K562 (cell line): ENCODE results near the gene FAM149B1. TPM values are rescaled to one million over a fixed set of nuclear protein-coding genes. Genes with fewer than 3 reads are reported as not detected.

ENCODE experiments used
- CEBPB ChIP-seq: fragments of 450-650 bp; IDR thresholded peaks from 2 replicates; pipeline ENCODE4 v1.6.1; 2016; ENCODE audit warnings: missing genetic modification characterization, missing compliant biosample characterization
- CREM ChIP-seq: IDR thresholded peaks from 2 replicates; pipeline ENCODE4 v1.6.1; 2014; ENCODE audit warnings: antibody characterized with exemption, low read depth
- CXXC5 ChIP-seq: fragments of 250-450 bp; sonication (Bioruptor Pico); IDR thresholded peaks from 2 replicates; pipeline ENCODE4 v1.8.0; 2022; ENCODE audit warnings: inconsistent platforms, mild to moderate bottlenecking, moderate library complexity
- FOXP1 ChIP-seq: sonication (generic); formaldehyde crosslinking; IDR thresholded peaks from 2 replicates; pipeline ENCODE4 v1.8.0; 2022; ENCODE audit warnings: mild to moderate bottlenecking, missing genetic modification reagents
- HIVEP1 ChIP-seq: fragments of 250-450 bp; sonication (Bioruptor Pico); IDR thresholded peaks from 2 replicates; pipeline ENCODE4 v1.4.0; 2020; ENCODE audit warnings: mild to moderate bottlenecking
- KLF16 ChIP-seq: IDR thresholded peaks from 2 replicates; pipeline ENCODE4 v1.6.1; 2016; ENCODE audit warnings: antibody characterized with exemption
- TAF9B ChIP-seq: fragments of 450-650 bp; IDR thresholded peaks from 2 replicates; pipeline ENCODE4 v1.6.1; 2018; ENCODE audit warnings: mild to moderate bottlenecking; ENCODE audit not compliant: partially characterized antibody
- XRCC5 ChIP-seq: fragments of 200-400 bp; formaldehyde crosslinking; IDR thresholded peaks from 2 replicates; pipeline ENCODE4 v1.6.1; 2017; ENCODE audit warnings: low read depth, mild to moderate bottlenecking, low read length
- ZBTB17 ChIP-seq: fragments of 450-650 bp; formaldehyde crosslinking; IDR thresholded peaks from 2 replicates; pipeline ENCODE4 v1.4.0; 2020; ENCODE audit warnings: mild to moderate bottlenecking
- polyA plus RNA-seq, 8 experiments: library from polyadenylated mRNA; depleted of rRNA in 4 of 8; stranded (reverse) in 5 of 8; unstranded in 3 of 8; fragments of >200 nt; fragmentation: Nextera tagmentation in 2 of 8; fragmentation: Illumina TruSeq in 1 of 8; extraction: Ambion mirVana in 2 of 8; extraction: Trizol in 1 of 8; gene quantifications; 2 replicates each; pipeline versions ENCODE4 v1.2.1 to v1.2.3, GENCODE V29; 2011 to 2014; ENCODE audit warnings: inconsistent platforms in 1 of 8, missing spikeins in 1 of 8
- total RNA-seq, 7 experiments: library from RNA; depleted of rRNA in 6 of 7; stranded (reverse); fragments of >200 nt in 6 of 7; fragmentation: Illumina TruSeq in 2 of 7; extraction: Trizol in 2 of 7; gene quantifications; 2 replicates each; pipeline versions ENCODE4 v1.2.1 to v1.2.3, GENCODE V29; 2011 to 2021; ENCODE audit warnings: low replicate concordance in 1 of 7
- TF ChIP-seq, protein P1 (sequence below): fragments of 450-650 bp; formaldehyde crosslinking; IDR thresholded peaks from 2 replicates; pipeline ENCODE4 v1.4.0; 2022; ENCODE audit warnings: mild to moderate bottlenecking, moderate library complexity
- TF ChIP-seq, protein P2 (sequence below): sonication (generic); formaldehyde crosslinking; IDR thresholded peaks from 2 replicates; pipeline ENCODE4 v1.8.1; 2023; ENCODE audit warnings: missing genetic modification reagents, mild to moderate bottlenecking, borderline replicate concordance
- TF ChIP-seq, protein P3 (sequence below): fragments of 450-650 bp; IDR thresholded peaks from 2 replicates; pipeline ENCODE4 v1.6.1; 2017; ENCODE audit warnings: antibody characterized with exemption, mild to moderate bottlenecking

FAM149B1 gene
- total and polyA plus RNA-seq, 9 of the 15 experiments (the other 6 are each of a cell fraction or from before 2014, with no cell fraction given) = 4.2 to 18.5 (median 9.3) TPM

DNA sequence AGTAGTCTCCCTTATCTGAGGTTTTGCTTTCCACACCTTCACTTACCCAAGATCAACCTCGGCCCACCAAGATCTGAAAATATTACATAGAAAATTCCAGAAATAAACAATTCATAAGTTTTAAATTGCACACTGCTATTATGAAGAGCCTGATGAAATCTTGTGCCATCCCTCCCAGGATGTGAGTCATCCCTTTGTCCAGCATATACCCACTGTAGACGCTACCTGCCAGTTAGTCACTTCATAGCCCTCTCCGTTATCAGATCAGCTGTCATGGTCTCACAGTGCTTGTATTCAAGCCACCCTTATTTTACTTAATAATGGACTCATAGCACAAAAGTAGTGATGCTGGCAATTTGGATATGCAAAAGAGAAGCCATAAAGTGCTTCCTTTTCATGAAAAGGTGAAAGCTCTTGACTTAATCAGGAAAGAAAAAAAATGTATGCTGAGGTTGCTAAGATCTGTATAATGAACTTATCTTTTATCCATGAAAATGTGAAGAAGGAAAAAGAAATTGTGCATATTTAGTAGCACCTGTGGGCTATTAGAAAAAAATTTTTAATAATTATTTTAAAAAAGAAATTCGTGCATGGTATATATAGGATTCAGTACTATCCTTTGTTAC lies 94.3 kb downstream of the FAM149B1 start (continued):
- TF ChIP-seq TAF9B (no peak), XRCC5 (no peak), FOXP1 (CRISPR knock-in tag) (no peak), CREM (peak; percentile 57), CEBPB (tag) (peak; percentile 12; the same call in 1 of the 2 replicates), HIVEP1 (CRISPR knock-in tag) (no peak), CXXC5 (peak; percentile 32; the same call in 1 of the 2 replicates), ZBTB17 (CRISPR knock-in tag) (no peak), KLF16 (no peak)
- TF ChIP-seq, protein P1, sequence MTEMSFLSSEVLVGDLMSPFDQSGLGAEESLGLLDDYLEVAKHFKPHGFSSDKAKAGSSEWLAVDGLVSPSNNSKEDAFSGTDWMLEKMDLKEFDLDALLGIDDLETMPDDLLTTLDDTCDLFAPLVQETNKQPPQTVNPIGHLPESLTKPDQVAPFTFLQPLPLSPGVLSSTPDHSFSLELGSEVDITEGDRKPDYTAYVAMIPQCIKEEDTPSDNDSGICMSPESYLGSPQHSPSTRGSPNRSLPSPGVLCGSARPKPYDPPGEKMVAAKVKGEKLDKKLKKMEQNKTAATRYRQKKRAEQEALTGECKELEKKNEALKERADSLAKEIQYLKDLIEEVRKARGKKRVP (CRISPR knock-in tag) = peak; percentile 92
- TF ChIP-seq, protein P2, sequence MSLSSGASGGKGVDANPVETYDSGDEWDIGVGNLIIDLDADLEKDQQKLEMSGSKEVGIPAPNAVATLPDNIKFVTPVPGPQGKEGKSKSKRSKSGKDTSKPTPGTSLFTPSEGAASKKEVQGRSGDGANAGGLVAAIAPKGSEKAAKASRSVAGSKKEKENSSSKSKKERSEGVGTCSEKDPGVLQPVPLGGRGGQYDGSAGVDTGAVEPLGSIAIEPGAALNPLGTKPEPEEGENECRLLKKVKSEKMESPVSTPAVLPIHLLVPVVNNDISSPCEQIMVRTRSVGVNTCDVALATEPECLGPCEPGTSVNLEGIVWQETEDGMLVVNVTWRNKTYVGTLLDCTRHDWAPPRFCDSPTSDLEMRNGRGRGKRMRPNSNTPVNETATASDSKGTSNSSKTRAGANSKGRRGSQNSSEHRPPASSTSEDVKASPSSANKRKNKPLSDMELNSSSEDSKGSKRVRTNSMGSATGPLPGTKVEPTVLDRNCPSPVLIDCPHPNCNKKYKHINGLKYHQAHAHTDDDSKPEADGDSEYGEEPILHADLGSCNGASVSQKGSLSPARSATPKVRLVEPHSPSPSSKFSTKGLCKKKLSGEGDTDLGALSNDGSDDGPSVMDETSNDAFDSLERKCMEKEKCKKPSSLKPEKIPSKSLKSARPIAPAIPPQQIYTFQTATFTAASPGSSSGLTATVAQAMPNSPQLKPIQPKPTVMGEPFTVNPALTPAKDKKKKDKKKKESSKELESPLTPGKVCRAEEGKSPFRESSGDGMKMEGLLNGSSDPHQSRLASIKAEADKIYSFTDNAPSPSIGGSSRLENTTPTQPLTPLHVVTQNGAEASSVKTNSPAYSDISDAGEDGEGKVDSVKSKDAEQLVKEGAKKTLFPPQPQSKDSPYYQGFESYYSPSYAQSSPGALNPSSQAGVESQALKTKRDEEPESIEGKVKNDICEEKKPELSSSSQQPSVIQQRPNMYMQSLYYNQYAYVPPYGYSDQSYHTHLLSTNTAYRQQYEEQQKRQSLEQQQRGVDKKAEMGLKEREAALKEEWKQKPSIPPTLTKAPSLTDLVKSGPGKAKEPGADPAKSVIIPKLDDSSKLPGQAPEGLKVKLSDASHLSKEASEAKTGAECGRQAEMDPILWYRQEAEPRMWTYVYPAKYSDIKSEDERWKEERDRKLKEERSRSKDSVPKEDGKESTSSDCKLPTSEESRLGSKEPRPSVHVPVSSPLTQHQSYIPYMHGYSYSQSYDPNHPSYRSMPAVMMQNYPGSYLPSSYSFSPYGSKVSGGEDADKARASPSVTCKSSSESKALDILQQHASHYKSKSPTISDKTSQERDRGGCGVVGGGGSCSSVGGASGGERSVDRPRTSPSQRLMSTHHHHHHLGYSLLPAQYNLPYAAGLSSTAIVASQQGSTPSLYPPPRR = no peak
- TF ChIP-seq, protein P3, sequence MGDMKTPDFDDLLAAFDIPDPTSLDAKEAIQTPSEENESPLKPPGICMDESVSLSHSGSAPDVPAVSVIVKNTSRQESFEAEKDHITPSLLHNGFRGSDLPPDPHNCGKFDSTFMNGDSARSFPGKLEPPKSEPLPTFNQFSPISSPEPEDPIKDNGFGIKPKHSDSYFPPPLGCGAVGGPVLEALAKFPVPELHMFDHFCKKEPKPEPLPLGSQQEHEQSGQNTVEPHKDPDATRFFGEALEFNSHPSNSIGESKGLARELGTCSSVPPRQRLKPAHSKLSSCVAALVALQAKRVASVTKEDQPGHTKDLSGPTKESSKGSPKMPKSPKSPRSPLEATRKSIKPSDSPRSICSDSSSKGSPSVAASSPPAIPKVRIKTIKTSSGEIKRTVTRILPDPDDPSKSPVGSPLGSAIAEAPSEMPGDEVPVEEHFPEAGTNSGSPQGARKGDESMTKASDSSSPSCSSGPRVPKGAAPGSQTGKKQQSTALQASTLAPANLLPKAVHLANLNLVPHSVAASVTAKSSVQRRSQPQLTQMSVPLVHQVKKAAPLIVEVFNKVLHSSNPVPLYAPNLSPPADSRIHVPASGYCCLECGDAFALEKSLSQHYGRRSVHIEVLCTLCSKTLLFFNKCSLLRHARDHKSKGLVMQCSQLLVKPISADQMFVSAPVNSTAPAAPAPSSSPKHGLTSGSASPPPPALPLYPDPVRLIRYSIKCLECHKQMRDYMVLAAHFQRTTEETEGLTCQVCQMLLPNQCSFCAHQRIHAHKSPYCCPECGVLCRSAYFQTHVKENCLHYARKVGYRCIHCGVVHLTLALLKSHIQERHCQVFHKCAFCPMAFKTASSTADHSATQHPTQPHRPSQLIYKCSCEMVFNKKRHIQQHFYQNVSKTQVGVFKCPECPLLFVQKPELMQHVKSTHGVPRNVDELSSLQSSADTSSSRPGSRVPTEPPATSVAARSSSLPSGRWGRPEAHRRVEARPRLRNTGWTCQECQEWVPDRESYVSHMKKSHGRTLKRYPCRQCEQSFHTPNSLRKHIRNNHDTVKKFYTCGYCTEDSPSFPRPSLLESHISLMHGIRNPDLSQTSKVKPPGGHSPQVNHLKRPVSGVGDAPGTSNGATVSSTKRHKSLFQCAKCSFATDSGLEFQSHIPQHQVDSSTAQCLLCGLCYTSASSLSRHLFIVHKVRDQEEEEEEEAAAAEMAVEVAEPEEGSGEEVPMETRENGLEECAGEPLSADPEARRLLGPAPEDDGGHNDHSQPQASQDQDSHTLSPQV = peak; percentile 50; the same call in 1 of the 2 replicates
